ENCODE results near the gene CDH6.

CDH6 gene

DNA sequence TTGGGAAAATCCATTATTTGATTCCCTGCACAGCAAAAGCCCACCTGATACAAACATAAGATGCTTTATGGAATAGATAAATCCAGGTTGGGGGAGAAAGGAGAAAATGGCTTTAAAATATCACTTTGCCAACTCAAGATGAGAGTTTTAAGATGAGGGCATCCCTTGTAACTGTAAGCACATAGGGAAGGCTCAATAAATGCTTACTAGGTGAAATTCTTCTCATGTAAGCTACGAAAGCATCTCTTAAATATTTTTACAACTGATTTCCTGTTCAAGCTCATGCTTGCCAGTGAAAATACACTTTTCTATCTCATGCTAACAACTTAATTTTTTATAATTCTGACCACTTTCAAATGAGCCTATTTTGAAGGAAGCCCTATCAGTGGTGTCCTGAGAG is 11.5 kb downstream of the CDH6 start:
- no peak for DNase-seq

DNA sequence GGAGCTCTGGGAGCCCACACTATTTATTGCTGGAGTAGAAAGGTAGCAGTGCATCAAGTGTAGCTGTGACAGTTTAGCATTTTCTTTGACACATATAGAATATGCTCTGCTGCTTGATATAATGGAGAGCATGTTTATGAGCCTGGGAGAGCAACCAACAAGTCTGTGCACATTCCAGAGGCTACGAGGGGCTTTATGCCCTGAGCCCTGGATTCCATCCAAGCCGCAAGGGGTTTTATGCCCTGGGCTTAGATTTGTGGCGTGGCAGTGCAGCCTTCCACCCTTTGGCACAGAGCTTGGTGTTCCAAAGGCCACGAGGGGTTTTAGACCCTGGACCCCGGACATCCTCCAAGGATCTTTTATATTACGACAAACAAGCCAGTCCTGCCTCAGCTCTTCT is 14.6 kb downstream of the CDH6 start:
- no peak for DNase-seq

DNA sequence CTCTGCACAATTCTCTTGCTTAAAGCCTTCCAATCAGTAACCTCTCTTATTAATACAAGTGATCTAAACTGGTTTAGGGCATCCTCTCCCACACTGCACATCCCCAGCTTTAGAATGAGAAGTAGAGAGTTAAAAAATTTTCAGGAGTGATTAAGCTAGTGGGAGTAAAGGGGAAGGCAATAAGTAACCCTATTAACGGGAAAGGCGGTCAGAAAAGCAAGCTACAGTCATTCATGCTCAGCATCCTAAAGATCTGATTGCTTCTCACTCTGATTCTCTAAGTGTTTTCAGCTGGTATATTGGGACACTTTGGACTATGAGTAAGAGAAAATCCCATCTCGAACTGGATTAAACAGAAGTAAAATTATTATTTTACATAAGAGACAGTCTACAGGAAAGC is 15.8 kb downstream of the CDH6 start:
- DNase-seq = no peak

DNA sequence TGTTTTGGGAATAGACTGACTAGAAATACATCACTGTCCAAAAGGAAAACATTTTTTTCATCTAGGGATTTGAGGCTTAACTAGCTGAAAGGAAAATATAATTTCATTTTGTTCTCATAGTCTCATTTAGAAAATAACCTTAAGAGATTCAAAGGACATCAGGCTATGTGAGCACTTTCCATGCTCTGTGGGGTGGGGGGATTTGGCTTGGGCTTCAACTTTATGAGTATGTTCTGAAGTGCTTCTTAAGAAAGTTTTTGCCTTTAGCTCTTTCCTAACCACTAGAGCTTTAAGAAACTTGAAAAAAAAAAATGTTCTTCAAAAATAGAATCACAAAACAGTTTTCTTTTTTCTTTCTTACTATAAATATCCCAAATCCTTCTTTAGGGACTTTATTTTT is 17.6 kb downstream of the CDH6 start:
- no peak for DNase-seq

DNA sequence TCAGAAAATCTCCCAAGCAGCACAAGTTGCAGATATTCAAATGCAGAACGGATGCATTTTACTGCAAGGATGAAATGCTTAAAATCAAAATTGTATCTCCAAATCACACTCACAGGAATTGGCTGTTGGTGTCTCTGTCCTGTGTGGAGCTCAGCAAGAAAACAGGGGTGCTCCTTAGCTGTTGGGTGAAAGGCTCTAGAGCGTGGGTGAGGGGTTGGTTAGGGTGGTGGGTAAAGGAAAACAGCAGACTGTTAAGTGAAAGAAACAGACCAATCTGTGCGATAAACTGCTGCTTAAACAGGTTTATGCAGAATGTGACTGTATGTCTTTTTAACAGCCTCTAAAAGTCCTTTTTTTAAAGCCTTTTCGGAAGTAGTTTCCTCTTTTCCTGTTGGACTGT is 19.8 kb downstream of the CDH6 start:
- DNase-seq = no peak

DNA sequence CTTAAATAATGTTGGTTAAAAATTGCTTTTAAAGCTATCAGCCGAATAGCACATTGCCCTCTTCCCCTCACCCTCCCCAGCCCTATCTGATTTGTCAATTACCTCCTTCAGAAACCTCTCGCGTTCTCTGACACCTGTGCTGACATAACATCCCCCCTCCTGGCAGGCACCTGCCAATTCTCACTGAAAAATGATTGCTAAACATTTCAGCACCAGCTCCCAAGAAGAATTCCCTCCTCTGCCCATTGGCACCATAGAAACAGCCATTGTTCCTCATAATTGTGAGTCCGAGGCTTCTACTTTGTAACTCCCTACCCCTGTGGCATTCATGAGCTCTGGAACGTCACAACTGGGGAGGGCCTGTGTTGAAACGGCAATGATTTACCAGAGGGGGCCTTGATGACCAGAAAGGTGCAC is 20.2 kb downstream of the CDH6 start:
- no peak for DNase-seq

DNA sequence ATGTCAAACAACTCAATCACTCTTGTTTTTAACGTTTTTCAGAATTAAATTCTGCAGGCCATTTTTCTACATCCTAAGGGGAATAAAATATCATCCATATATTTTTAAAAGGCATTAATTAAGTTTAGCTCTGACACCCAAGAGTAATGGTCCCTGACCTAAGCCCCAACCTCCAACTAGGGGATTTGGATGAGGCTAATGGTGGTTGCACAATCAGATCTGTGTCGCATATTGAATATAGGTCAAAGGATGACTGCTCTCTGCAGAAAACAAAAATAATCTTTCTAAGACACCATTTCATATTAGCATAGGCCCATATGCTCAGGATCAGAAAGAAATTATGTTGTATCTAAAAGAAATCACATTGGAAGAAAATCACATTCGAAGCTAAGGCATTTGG is 20.7 kb downstream of the CDH6 start:
- no peak for DNase-seq

DNA sequence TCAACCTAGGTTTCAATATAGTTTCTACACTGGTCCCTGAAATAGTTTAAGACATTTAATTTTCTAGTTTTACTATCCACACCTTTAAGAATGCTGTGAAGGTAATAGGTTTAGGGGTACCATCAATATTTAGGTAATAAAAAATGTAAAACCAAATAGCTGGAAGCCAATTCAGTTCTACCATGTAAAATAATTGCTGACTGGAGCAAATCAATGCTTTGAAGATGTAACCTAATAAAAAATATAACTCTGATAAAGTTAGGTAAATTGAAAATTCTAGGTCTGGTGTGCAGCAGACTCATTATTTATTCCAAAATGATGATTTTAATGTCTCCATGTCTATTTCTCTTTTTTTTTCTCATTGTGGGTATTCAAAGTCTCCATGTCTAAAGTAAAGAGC is 21.8 kb downstream of the CDH6 start:
- DNase-seq = no peak

DNA sequence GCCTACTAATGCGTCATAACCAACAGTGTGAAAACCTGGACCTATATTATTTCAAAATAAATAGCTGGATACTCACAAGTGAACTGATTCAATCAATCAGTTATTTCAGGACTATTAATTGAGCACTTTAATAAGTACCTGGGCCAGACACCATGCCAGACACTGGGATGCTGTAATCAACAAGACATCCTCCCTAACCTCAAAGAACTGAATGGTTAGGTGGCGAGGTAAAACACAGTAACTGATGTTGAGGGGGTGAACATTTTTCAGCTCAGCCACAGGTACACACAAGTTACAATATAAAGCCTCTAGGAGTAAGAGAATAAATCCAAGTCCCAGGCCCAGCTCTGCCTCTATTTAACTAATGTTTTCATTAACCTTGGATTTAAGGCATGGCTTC is 24.0 kb downstream of the CDH6 start:
- DNase-seq = no peak

DNA sequence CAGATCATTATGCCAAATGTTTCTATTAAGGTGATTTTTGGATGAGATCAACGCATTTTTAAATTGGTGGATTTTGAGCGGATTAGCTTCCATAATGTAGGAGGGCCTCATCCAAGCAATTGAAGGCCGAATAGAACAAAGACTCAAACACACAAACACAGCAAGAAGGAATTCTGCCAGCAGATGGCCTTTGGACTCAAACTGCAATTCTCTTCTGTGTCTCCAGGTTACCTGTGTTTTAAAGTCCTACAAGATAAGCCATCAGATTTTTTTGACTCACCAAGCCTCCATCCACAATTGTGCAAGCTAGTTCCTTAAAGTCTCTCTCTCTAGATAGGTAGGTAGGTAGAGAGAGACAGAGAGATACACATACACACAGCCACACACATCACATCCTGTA is 25.5 kb downstream of the CDH6 start:
- no peak for DNase-seq

DNA sequence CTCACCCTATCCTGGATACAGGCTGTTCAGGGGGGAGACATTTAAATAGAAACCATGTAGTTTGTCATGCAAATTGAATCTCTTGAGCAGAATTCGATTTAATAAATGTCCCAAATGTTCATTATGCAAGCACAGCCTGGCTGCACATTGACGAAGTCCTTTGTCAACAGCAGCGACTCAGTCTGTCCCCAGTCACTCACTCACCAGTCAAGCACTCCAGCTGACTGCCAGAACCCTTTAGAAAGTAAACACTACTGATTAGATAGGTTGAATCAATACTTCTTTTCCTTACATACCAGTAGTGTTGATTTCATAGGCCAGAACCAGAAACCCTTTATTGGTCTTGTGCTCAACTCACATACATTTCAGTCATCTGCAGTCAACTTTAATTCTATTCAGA is 27.5 kb downstream of the CDH6 start:
- no peak for DNase-seq

DNA sequence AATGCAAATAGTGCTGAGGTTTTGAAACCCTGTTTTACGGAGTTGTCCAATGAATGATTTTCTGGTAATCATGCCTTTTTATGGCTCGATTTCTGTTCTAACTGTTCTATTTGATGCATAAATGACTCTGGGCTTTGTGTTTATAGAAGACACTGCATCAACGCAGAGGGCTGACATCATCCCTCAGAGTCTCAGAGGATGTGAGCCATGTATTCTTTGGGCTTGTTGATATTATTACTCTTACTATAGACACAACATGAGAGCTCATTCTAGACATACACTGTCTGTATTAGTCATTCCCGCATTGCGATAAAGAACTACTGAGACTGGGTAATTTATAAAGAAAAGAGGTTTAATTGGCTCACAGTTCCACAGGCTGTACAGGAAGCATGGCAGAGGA is 31.6 kb downstream of the CDH6 start:
- no peak for DNase-seq

DNA sequence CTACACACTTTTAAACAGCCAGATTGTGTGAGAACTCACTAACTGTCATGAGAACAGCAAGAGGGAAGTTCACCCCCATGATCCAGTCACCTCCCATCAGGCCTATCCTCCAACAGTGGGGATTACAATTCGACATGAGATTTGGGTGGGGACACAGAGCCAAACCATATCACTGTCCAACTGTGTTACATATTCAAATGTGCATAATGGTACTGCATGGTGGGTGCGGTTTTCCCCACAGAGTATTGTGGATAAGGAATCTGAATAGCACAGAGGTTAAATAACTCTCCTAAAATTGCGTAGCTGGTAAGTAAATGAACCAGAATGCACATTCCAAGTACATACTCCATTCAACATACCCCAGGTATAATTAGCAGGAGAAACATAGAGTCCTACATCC is 32.1 kb downstream of the CDH6 start:
- DNase-seq = no peak

DNA sequence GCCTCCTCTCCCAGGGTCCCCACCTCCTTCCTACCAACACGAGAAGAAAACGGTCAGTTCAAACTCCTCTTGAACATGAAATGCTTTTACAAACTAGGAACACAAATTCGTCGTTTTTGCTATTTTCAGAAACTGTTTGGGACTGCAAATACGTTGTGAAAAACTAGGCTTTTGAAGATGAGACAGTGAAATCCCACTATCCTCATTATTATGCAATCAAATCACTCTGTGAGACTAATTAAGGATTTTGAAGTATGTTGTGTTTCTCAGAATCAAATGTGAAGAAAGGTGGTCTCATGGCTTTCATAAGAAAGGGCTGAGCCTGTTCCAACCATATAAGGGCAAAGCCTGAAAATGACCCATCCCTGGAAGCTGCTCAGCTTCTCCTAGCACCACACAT is 33.2 kb downstream of the CDH6 start:
- DNase-seq = no peak

DNA sequence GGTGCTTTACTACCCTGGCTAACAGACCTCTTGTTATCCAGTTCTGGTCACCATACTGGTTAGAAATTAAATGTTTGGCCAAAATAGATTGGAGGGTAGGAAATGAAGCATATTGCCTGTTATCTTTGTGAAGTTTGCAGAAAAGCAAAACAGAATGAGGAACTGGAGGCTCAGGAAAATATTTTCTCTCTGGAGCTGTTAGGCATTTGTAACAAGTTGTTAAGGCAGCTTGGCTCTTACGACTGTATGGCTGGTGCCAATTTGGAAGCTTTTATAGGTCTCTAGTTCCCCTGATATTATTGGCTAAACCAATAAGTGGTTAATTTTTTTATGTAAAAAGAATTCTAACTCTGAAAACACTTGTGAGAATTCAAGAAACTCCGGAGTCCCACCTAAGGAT is 35.8 kb downstream of the CDH6 start:
- DNase-seq = no peak

DNA sequence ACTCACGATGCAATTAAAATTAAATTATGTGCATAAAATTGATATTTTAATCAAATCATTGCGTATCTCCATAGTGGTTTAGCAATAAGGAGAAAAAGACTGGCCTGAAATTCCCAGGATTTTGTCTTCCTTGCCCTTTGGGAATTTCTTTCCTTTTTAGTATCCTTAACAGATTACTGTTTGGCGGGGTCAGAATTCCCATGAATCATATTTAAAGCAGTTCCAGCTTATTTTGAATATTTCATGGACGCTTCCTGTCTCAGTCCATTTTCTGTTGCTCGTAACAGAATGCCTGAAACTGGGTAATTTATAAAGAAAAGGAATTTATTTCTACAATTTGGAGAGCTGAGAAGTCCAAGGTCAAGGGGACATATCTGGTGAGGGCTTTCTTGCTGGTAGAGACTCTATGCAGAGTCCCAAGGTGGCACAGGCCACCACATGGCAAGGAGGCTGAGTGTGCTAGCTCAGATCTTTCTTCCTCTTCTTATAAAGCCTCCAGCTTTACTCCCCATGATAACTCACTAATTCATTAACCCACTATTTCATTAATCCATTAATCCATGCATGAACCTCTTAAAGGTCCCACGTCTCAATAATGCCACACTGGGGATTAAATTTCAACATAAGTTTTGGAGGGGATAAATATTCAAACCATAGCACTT is 37.8 kb downstream of the CDH6 start:
- no peak for DNase-seq

DNA sequence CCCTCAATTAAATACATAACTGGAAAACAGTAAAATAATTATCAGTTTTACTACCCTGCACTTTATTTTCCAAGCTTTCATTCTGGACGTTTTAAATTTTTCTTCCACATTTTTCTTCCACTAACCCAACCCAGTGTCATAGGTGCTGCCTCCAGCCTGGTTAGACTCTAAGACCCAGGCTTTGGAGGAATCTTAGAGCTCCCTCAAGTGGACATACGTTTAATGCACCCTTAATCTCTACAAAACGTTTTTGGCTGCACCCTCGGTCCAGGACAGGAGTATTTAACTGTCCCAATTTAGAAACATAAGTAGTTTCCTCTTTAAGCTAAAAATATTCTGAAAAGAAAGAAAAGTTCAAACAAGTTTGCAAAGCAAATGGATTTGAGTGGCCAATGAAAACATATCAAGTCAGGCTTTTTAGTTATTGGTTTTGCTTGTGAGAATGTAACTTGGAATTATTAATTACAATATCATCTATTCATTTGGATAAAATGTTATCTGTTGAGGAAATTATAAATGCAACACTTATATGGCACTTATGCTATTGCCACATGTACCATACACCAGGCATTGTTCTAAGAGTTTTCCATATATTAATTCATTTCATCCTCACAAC is 38.9 kb downstream of the CDH6 start:
- DNase-seq = no peak

DNA sequence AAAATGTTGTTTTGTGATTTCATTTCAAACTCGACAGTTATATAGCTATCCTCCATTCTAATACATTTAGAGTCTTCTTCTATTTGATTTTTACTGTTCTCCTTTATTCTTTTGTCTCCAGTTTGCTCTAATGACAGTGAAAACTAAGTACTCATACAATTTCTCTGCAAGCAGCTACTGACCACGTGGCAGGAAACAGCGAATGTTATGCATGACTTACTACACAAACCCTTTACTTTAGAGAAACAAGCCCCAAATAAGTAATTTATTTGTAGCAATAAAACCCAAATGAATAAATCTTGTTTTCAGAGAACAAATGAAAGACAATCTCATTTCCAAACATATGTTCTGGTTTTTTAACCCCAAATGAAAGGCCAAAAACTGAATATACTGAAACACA is 41.9 kb downstream of the CDH6 start:
- DNase-seq = no peak

DNA sequence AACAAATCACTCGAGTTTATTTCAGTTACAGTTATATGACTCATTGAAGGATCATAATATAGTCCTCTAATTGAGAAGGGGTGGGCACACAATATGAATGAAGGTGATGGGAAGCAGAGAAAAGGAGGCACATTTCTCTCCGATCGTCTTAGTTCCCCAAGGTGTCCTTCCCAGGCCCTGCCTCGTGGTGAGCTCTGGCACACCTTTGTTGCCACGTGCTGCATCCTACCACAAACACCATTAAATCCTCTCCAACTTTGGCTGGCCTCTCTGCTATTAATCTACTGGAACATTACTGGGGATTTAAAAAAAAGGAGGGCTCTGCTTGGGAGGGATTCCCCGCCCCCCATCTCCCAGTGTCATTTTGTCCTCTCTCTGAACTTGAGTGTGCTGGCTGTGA is 42.9 kb downstream of the CDH6 start:
- DNase-seq = no peak

DNA sequence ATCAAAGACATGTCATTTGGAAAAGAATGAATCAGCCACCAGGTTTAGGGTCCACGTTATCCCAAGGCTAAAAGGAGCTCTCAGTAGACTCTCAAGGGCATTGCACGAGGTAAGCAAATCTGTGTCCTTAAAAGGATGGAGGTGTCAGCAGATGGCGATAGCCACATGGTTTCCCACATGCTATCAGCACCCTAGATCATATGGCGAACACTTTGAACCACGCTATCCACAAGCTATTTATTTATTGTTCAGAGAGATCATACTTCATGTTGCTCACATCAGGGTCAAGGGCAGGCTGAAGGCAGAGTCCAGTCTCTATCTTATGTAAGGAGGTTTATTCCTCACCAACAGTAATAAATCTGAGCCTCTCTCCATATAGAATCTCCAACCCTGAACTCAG is 43.7 kb downstream of the CDH6 start:
- DNase-seq = no peak

DNA sequence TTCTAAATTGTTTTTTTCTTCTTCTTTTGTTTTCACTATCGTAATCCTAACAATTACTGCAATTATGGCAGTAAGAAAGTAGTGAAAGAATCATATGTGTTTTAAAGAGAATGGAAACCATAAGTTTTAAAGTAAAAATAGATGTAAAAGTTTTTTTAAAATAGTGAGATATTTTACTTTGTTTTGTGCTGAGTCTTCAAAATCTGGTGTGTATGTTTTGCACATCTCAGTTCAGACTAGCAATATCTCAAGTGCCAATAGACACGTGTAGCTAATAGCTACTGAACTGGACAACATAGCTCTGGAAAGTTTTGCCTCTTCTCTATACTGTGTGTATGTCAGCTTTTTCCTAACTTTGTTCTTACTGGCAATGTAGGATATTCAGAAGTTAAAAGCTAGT is 45.0 kb downstream of the CDH6 start:
- DNase-seq = no peak

DNA sequence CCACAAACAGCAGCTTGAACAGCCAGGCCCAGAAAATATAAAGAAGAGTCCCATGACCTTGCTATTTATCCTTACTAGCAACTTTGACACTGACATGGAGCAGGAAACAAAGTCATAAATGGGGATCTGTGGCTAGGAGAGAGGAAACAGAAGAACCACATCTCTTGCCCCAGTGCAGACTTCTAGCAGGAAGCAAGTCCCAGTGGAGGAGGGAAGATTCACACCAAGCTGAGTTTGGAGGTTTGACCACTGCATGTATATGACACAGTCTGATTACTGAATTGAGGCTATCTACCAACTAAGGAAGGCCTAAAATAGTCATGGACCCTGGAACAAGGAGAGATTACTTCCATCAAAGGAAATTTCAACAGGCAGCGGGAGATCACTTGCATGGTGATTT is 51.4 kb downstream of the CDH6 start:
- no peak for DNase-seq

DNA sequence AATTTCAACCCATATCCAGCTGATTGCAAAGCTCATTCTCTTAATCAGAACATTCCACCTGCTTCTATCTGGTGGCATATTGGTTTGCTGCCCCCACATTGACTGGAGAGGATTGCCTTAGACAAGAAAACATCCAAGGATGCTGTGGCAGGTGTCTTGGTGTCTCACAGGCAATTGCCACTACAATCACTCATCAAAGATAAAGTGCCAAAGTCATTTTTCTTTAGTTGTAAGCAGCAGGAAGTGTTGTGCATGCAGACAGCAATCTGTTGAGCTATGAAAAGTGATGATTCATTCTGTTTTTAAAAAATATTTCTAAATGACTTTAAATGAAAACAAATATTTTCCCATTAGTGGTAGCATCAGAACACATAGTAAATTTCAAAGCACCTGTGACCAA is 53.9 kb downstream of the CDH6 start:
- no peak for DNase-seq

DNA sequence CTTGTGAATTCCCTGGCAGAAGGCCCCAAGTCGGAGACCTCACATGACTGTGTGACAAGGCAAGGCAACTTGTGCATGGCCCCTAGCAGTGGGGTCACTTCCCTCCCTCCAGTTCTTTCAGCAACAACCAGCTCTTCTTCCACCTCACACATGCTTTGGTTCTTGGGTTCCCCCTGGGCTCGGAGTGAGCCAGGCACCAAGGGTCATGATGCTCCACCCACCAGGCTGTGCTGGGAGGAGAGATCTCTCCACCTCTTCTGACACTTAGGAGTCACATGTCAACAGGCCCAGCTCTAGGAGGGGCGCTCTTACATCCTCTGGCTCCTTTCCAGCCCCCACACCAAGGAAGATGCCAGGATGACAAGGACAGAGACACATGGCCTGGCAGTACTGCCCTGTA is 56.7 kb downstream of the CDH6 start:
- no peak for DNase-seq

DNA sequence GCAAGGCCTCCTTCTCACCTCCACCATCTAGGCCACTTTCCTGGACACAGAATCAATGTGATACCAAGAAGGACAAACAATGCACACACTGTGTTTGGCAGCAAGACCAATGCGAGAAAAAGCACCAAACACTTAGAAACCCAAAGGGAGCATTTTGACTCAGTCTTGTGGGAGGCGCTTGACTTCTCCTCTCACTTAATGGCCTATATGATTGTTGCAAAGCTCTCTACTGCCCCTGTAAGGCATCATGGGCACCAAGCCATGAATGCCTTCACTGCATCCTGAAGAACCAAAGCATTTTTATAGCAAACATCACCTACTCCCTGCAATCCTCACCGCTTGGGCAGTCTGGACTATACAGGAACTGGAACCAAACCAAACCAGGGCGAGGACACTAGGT is 57.5 kb downstream of the CDH6 start:
- DNase-seq = no peak

DNA sequence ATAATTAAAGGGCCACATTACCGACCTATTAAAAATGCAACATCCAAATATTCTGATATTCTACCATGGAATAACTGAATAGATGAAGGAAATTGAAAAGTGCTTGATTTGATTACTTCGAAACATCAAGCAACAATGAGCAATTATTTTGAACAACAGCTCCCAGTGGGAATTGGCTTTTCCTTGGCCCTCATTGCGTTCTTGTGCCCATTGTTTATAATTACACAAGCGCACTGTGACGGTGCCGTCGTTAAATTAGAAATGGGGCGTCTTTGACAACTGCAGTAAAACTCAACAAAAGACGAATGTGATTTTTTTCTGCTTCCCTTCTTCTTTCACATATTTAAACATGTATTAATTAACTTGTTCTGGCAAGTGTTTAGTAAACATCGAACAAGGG is 61.6 kb downstream of the CDH6 start:
- no peak for DNase-seq

Data from activated CD4-positive, CD25-positive, alpha-beta regulatory T cell treated with anti-CD3 and anti-CD28 coated beads, Interleukin-2, amount 50 U/mL, for 72 hours (primary cell).